Nephron (organoid): ENCODE measurements around the gene GPR132.
"Not testable (repeated sequence)": the region's sequence is repeated elsewhere in the genome, so short reads cannot be mapped to it uniquely, and the experiment has no call there.

Experiments
- H3K27ac Mint-ChIP-seq, 3 experiments: 2 replicates each; pipeline ENCODE4 v1.8.0; 2020; ENCODE audit warnings: mixed read lengths in 3 of 3, mild to moderate bottlenecking in 2 of 3, moderate library complexity in 1 of 3
- H3K27me3 Mint-ChIP-seq: 2 replicates; pipeline ENCODE4 v1.8.0; 2021; ENCODE audit warnings: low read depth, mild to moderate bottlenecking, moderate library complexity, mixed read lengths
- H3K36me3 Mint-ChIP-seq: 2 replicates; pipeline ENCODE4 v1.8.0; 2020; ENCODE audit warnings: low read depth, mixed read lengths
- H3K4me1 Mint-ChIP-seq: 2 replicates; pipeline ENCODE4 v1.8.0; 2020; ENCODE audit warnings: mixed read lengths
- H3K4me3 Mint-ChIP-seq, 3 experiments: 2 replicates each; pipeline ENCODE4 v1.8.0; 2020; ENCODE audit warnings: mild to moderate bottlenecking in 3 of 3, mixed read lengths in 3 of 3, moderate library complexity in 2 of 3
- H3K9me3 Mint-ChIP-seq: 2 replicates; pipeline ENCODE4 v1.8.0; 2020; ENCODE audit warnings: mixed read lengths
- TF ChIP-seq, protein P1 (sequence below), 3 experiments: fragments of 200-600 bp; sonication (generic); IDR thresholded peaks; one replicate each; pipeline ENCODE4 v1.5.0; 2021; ENCODE audit warnings: antibody characterized with exemption in 3 of 3; ENCODE audit not compliant: unreplicated experiment in 3 of 3

The GPR132 gene

DNA sequence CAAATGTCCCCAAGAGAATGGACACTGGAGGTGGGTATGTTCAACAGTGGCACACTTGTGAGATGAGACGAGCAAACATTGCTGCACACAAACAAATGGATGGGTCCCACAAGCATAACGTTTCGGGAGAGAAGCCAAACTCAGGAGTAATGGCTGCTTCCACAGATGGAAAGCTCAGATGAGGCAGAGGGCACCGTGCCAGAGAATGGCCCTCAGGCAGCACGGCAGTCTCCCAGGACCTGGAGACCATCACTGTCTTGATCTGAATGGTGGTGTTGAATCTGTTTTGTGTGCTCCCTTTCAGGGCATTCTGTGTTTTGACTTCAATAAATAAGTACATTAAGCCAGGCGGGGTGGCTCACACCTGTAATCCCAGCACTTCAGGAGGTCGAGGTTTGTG, 35.8 kb downstream of the GPR132 start:
- Mint-ChIP-seq H3K27me3 (peaks cover 38% of the 10 kb centered on the region), H3K9me3 (no peaks in the 10 kb centered on the region), H3K36me3 (no peaks in the 10 kb centered on the region), H3K27ac (no peak overlapping the region), H3K4me1 (no peaks in the 10 kb centered on the region), H3K4me3 (no peak overlapping the region)
- TF ChIP-seq, protein P1, sequence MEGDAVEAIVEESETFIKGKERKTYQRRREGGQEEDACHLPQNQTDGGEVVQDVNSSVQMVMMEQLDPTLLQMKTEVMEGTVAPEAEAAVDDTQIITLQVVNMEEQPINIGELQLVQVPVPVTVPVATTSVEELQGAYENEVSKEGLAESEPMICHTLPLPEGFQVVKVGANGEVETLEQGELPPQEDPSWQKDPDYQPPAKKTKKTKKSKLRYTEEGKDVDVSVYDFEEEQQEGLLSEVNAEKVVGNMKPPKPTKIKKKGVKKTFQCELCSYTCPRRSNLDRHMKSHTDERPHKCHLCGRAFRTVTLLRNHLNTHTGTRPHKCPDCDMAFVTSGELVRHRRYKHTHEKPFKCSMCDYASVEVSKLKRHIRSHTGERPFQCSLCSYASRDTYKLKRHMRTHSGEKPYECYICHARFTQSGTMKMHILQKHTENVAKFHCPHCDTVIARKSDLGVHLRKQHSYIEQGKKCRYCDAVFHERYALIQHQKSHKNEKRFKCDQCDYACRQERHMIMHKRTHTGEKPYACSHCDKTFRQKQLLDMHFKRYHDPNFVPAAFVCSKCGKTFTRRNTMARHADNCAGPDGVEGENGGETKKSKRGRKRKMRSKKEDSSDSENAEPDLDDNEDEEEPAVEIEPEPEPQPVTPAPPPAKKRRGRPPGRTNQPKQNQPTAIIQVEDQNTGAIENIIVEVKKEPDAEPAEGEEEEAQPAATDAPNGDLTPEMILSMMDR (IDR thresholded peaks at IDR 0.05; ENCODE audit: unreplicated experiment in 3 of 3) = no peak

DNA sequence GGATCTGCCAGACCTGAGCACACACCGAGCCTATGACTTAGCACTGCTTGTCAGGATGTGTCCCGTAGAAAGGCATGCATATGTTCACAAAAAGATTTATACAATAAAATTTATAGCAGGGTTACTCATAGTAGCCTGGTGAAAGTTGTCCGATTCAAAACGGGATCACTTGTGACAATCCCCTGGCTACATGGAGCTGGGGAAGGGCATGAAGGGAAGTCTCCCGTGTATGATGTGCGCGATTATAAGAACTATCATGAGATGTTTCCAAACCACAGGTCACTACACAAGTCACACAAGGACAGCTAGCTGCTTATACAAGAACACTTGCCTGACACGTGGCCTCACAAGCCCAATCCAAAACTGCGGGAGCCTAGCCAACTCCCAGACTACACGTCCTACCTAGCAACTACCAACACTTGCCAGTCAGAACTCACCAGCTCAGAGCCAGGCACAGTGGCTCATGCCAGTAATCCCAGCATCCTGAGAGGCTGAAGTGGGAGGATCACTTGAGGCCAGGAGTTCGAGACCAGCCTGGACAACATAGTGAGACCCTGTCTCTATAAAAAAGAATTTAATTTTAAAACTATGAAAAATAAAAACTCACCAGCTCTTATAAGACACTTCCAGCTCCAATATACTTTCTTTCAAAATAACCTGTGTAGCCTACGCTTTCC, 36.8 kb downstream of the GPR132 start:
- no peak overlapping the region for H3K27ac Mint-ChIP-seq
- no peaks in the 10 kb centered on the region for H3K9me3 Mint-ChIP-seq
- no peaks in the 10 kb centered on the region for H3K4me1 Mint-ChIP-seq
- H3K27me3 Mint-ChIP-seq = peaks cover 28% of the 10 kb centered on the region
- TF ChIP-seq, protein P1 (IDR thresholded peaks at IDR 0.05; ENCODE audit: unreplicated experiment in 3 of 3) = no peak
- no peak overlapping the region for H3K4me3 Mint-ChIP-seq
- no peaks in the 10 kb centered on the region for H3K36me3 Mint-ChIP-seq

GRCh38 chr14:105027718-105028117, 37.5 kb downstream of the GPR132 start:
- H3K27me3 Mint-ChIP-seq = peaks cover 21% of the 10 kb centered on the region

DNA sequence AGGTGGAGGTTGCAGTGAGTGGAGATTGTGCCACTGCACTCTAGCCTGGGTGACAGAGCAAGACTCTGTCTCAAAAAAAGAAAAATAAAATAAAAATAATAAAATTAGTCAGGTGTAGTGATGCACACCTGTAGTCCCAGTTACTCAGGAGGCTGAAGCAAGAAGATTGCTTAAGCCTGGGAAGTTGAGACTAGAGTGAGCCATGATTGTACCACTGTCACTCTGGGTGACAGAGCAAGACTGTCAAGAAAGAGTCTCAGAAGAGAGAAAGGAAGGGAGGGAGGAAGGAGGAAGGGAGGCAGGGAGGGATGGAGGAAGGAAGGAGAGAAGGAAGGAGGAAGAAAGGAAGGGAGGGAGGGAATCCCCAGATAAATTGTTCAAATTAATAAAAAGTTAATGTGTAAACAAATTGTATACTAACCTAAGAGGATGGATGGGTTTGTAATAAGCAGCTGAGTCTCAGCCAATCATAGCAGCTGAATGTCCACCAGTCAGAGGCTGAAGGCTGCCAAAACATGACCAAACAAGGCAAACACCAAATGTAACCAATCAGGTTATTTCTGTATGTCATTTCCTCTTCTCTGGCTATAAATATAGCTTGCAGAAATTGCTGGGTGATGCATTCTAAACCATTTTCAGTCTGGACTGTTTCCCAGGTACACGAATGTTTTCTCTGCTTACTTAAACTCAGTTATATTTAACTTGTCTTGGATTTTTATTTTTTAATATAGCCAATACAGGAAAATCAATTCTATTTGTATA, 38.2 kb downstream of the GPR132 start:
- Mint-ChIP-seq H3K27me3 (peaks cover 15% of the 10 kb centered on the region), H3K9me3 (no peaks in the 10 kb centered on the region), H3K27ac (no peak overlapping the region), H3K36me3 (no peaks in the 10 kb centered on the region), H3K4me1 (peaks cover 1% of the 10 kb centered on the region), H3K4me3 (no peak overlapping the region)
- TF ChIP-seq, protein P1 (IDR thresholded peaks at IDR 0.05; ENCODE audit: unreplicated experiment in 3 of 3) = no peak

More at GRCh38 chr14:105027718-105028117, 37.5 kb downstream of the GPR132 start:
- not testable (repeated sequence) for H3K36me3 Mint-ChIP-seq, H3K4me1 Mint-ChIP-seq, H3K27ac Mint-ChIP-seq, H3K9me3 Mint-ChIP-seq, H3K4me3 Mint-ChIP-seq

- no peaks in the 10 kb centered on the region for H3K36me3 Mint-ChIP-seq
- H3K27me3 Mint-ChIP-seq = peaks cover 12% of the 10 kb centered on the region
- no peak overlapping the region for H3K4me3 Mint-ChIP-seq
- H3K4me1 Mint-ChIP-seq = peaks cover 8% of the 10 kb centered on the region
- H3K27ac Mint-ChIP-seq = no peak overlapping the region
- TF ChIP-seq, protein P1 (IDR thresholded peaks at IDR 0.05; ENCODE audit: unreplicated experiment in 3 of 3) = no peak
- H3K9me3 Mint-ChIP-seq = no peaks in the 10 kb centered on the region
These were observed 39.0 kb downstream of the GPR132 start for GRCh38 chr14:105026033-105026785.

GRCh38 chr14:105025429-105025828, 39.8 kb downstream of the GPR132 start:
- no peaks in the 10 kb centered on the region for H3K36me3 Mint-ChIP-seq
- TF ChIP-seq, protein P1 (IDR thresholded peaks at IDR 0.05; ENCODE audit: unreplicated experiment in 3 of 3) = no peak
- peaks cover 8% of the 10 kb centered on the region for H3K4me1 Mint-ChIP-seq
- H3K27ac Mint-ChIP-seq = no peak overlapping the region
- H3K4me3 Mint-ChIP-seq = peak overlapping the region in 1 of 3 experiments; percentile 58
- H3K9me3 Mint-ChIP-seq = no peaks in the 10 kb centered on the region
- H3K27me3 Mint-ChIP-seq = peaks cover 5% of the 10 kb centered on the region
